Kidney tubule cell (primary cell): ENCODE data around the gene UMPS.
"Not testable (repeated sequence)": the region's sequence is repeated elsewhere in the genome, so short reads cannot be mapped to it uniquely, and the experiment has no call there.

Source experiments
- DNase-seq: peaks from one replicate; pipeline ENCODE4 v3.0.0-alpha.2; 2018; ENCODE audit warnings: low spot score

The UMPS gene

DNA sequence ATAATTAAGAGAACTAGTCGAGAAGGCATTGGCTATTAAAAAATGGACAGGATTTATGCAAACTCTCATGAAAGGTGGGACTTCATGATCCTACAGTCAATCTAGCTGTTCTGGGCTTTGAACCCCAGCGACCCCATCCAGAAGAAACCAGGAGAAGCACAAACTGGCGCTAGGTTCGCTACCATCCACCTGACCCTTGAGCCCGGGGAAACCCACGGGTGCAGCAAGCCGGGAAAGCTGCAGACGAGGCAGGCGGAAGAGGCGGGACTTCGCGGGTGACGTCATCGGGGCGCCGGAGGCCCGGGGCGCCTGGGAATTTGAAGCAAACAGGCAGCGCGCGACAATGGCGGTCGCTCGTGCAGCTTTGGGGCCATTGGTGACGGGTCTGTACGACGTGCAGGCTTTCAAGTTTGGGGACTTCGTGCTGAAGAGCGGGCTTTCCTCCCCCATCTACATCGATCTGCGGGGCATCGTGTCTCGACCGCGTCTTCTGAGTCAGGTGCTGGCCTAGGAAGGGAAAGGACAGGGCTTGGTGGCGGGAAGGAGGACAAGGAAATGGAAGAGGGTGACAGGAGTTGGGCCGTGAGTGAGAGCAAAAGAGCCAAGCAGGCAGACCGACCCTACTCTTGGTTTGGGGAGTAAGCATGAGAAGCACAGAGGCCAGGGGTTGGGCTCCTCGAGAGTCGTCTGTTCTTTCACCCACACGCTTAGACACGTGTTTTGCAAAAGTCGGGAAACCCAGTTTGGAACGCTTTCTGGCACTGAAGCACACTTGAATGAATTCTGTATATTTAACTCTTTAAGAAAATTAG is at the start of gene UMPS:
UMPS (plus strand) TSS at position 324 of the 812 bp plus-strand sequence; CDS start at position 344, 20 bp downstream.
- DNase-seq = peak; percentile 86

DNA sequence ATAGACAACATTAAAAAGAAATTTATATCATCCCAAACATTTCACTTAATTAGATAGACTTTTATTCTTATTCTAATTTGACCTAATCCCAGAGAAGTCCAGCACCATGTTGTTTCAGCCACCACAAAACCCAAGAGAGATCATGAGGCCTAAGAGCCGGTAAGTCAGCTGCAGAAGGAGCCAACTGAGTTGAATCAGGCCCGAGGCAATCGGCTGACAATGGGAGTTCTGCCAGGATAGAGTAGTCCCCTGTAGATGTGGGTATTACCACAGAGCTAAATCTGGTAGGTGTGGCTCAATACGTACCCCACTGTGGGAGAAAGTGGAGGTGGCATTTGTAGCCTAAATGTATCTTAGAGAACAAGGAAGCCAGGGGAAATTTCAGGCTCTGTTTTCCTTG is 49.7 kb upstream of the UMPS start:
- no peak for DNase-seq

DNA sequence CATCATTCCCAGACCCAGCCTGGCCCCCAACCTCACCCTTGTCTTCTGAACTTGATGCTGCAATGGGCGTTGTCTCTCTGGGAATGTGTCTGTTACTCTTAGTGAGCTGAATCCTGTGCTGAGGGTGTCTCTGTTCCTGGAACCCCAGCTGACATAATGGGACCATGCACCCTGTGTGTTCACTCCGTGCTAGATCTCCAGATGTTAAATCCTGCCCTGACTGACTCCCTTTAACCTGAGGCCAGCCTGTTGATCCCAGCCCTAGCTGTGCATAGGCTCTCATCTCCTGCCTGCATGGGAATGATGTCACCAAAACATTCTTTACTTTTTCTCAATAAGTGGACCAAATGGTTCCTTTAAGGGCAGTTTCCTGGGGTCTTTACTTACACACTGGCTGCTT is 48.0 kb upstream of the UMPS start:
- DNase-seq = no peak

DNA sequence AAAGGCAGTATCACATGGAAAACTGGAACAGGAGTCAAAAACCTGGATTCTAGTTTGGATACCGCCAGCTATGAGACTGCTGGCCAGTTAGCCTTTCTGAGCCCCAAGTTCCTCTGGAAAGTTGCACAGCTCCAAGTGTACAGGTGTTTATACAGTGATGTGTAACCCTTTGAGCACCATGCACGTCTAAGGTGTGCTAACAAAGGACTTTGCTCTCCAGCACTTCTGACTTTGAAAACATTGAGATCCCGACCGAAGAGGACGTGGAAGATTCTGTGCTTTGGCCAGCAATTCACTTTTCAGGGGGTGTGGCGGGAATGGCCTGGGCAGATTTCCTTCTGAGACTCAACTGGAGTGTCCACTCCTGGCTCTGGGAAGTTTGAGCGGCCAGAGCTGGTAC is 45.8 kb upstream of the UMPS start:
- no peak for DNase-seq

DNA sequence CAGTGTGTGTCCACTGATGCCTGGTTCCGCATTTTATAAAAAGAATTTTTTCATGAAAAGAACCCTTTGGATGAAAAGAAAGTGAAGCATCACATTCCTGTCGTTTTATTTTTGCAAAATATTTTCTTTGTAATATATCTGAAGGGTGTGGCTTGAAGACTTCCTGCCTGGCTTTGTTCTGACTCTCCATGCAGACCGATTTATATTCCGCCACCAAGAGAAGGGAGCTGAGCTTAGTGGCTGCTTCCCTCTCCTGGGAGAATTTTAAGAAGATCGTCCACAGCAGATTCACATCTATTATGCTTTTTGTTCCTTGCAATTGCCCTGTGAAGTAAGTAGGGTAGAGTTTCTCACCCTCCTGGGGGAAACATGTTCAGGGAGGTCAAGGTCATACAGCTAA is 45.2 kb upstream of the UMPS start:
- DNase-seq = no peak

DNA sequence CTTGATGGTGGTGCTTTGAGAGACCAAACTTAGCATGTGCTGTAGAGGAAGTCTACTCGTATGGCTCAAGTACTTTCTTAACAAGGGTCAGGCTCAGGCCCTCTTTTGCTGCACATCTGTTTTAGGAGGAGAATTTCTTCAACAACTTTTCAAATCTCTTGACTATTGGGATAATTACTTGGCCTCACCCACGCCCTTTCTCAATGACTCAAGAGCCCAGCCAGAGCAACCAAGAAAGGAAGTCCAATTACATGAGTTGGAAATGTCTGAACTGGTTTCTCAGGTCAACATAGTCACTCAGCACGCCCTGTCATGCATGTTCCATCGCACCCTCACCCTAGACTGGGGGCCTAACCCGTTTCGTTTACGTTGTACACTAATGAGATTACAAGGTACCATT is 44.8 kb upstream of the UMPS start:
- DNase-seq = no peak

DNA sequence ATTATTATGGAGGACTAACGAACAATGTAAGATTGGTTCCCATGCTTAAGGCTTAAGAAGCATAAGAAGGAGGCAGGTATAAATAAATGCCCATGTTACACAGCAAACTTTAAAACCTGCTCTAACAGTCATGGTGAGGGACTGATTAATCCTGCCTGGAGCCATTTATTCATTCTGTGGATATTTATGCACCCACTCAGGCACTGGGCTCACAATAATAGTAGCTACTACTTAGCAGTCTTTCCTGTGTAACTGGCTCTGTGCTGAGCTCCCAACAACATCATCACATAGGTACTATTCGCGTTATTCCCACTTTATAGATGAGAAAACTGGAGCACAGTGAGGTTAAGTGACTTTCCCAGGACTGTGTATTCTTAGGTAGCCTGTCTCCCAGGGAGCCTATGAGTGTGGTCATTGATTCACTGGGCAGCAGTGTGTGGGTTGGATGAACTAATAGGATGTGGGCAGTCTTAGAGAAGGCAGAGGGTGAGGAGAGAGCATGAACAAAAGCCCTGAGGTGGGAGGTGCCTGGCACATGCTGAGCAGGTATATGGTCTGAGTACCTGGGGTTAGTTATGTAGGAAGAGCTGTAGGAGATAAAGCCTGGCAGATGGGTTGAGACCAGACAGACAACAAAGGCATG is 44.1 kb upstream of the UMPS start:
- peak; percentile 71 for DNase-seq

DNA sequence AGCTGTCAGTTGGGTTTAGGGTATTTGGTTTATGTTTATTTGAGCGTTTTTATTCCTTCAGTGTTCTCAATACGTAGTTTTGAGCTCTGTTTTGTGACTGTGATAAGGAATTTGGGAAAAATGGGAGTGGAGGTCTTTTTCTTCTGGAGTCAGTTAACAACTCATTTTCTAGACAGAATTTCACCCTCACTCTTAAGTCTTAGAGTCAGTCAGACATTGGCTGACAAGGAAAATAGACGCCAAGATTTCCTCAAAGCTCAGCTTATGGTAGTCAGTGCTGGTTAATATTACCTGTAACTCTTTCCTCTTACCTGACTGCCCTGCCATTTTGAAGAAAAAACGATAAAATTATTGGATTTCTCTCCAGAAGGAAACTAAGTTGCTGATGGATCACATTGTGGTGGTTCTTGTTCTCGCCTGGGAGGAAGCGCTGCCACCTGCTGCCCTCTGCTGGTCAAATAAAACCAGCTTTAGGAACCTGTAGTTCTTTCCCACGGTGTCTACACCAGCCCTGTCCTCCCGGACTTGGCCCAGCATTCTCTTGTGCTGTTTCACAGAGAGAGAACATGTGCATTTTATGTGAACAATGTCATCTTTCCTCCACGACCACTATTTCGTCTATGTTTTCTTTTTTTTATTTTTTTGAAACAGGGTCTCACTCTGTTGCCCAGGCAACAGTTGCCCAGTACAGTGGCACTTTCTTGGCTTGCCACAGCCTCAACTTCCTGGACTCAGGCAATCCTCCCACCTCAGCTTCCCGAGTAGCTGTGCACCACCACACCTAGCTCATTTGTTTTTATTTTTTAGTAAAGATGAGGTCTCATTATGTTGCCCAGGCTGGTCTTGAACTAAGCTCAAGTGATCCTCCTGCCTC is 41.4 kb upstream of the UMPS start:
- peak; percentile 78 for DNase-seq

DNA sequence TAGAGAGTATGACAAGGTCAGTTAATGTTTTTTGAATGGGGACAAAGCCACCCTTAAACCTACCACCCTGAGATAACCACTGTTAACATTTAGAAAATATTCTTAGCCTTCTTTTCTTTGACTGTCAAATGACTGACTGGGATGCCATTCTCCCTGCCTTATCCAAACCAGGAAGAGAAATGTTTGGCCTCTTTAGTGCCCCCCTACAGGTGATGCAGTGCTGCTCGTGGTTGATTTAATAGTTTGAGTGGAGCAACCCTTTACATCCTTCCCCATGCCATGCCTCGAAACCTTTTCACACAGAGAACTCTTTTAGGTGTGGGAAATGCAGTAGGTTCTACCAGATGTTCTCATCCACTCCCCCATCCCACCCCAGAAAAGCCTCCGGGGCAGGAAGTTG is 38.7 kb upstream of the UMPS start:
- DNase-seq = no peak

DNA sequence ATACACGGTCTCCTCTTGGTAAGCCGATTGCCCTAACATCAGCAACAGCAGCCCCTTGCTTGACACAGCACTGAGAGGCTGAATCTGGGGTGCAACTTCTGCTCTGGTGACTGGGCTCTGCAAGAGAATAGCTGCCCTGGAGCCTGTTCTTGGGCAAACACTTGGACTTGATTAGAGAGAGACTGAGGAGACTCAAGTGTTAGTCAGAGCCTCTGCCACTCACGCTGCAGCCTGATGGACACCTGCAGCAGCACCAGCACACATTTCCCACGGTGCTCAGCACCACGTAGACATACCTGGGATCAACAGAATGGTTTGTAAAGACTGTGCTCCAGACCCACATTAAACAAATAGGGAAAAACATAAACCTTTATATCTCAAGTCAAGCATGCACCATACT is 35.8 kb upstream of the UMPS start:
- no peak for DNase-seq

DNA sequence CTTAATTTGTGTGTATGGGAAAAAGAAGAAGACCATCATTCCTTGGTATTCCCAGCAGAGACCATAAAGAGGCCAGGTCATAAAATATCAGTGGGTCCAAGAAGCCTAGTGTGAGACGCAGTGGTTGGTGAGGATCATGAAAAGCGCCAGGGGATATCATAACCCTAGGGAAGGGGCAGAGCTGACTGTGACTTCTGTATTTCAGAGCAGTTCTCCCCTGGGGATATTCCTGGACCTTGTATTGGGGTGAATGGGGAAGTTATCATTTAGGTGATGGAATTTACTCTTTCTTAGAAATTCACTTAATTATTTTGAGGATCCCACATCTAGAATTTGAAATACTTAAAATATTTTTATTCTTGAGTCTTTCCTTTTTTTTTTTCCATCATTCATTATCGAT is 34.9 kb upstream of the UMPS start:
- no peak for DNase-seq

DNA sequence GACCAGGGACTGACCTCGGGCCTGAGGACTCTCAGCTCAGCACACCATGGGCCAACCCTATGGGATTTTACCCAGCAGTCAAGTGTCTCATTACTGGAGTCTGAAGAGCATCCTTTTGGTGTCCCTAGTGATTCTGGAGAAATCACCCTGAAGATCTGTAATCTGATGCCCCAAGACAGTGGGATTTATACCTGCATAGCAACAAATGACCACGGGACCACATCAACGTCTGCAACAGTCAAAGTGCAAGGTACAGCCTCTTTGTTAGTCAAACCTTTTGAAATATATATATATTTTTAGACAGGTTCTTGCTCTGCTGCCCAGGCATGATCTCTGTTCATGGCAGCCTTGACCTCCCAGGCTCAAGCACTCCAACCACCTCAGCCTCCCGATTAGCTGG is 34.2 kb upstream of the UMPS start:
- DNase-seq = no peak

DNA sequence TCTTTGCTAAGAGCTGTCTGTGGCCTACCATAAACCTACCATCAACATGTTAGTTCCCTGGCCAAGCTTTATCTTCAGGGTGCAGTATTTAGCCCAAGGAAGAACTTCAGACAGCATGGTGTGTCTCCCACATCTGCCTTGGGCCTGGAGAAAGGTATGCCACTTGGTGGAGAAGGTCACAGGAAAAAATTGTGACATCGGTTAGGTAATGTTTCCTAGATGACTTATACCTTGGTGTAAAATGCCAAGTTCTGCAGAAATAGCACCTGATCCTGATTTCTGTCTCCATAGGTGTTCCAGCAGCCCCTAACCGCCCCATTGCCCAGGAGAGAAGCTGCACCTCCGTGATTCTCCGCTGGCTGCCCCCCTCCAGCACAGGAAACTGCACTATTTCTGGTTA is 33.0 kb upstream of the UMPS start:
- no peak for DNase-seq

DNA sequence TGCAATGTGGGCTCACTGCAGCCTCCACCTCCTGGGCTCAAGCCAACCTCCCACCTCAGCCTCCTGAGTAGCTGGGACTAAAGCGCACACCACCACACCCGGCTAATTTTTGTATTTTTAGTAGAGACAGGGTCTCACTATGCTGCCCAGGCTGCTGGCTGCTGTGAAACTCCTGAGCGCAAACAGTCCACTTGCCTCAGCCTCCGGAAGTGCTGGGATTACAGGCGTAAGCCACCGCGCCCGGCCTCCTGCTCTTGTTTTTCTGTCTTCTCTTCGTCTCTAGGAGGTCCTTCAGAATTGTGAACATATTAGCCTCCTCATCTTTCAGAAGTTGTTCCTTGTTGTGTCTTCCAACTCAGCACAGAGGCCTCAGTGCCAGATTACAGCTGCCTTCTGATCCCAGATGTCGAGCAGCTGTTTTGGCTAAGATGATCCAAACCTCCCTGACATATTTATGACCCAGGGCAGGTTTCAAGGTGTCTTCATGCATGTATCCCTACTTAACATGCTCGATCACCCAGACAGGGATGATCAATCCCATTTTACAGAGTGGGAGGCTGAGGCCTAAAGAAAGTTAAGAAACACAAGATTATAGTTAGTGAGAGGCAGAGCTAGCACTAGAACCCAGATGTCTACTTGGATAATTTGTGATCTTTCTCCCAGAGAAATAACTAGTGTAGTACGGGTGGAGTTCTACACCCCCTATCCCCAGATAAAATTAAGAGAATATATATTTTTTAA is 32.1 kb upstream of the UMPS start:
- DNase-seq = no peak

DNA sequence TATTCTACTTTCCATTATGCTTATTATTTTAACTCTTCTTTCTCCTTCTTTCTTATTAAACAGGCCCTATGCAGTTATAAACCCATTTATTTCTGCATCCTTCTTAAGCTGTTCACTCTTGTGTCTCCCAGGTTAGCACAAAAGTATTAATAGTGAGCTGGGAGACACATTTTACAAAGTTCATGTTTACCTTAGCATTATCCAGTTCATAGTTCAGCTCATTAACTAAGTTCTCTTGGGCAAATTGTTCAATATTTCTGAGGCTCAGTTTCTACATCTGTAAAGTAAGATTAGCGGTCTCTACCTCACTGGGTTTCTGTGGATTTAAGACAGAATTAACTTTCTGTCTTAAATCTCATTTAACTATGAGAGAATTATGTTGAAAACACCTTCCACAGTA is 31.2 kb upstream of the UMPS start:
- no peak for DNase-seq

DNA sequence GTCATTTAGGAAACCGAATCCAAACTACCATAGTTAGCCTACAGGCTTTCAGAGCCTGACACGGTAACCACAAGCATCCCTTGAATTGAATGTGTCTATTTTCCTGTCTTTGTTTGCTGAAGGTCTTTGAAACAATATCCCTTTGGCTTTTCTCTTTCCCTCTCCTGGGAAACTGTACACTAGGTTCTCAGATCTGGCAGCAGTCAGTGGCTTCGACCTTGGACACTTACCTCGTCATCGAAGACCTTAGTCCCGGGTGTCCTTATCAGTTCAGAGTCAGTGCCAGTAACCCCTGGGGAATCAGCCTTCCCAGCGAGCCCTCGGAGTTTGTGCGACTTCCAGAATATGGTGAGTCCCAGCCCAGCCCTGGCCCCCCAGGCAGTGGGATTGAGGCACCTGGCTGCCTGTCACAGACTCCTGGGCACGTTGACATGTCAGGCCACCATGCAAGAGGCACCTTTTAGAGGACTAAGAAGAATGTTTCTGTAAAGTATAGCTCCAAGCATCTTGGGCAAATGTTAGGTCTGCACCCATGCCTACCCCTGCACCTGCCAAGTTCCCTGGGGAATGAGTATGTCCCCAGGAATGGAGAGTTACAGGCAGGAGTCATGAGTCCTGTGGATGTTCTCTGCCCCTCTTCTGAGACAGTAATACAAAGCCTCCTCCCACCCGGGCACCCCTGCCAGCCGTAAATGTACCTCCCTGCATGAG is 30.4 kb upstream of the UMPS start:
- peak; percentile 11 for DNase-seq

DNA sequence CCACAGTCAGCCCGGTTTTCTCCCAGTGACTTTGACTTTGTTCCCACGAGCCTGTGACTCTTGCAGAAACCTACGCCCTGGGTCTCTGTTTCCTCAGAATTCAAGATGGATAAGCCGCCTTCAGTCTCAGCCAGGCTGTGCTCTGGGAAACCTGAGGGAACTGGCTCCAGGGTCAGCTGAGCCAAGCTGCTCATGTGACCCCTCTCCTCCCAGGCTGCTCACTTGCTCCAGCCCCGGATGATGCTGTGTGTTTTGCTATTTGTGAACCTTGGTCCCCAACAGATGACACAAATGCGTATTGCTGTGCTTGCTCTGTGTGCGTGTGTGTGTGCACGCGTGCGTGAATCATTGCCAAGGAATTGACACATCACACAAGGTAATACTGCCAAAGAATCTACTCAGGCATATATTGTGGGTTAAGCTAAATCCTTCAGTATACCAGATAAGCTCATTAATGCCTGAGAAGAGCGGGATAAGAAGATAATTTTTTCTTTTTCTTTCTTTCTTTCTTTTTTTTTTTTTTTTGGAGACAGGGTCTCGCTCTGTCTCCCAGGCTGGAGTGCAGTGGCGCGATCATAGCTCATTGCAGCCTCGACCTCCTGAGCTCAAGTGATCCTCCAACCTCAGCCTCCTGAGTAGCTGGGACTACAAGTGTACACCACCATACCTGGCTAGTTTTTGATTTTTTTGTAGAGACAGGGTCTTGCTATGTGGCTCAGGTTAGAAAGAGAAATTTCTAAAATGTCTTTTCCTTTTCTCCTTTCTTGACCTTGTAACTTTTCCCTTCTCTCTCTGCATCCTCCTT is 29.2 kb upstream of the UMPS start:
- peak; percentile 89 for DNase-seq

DNA sequence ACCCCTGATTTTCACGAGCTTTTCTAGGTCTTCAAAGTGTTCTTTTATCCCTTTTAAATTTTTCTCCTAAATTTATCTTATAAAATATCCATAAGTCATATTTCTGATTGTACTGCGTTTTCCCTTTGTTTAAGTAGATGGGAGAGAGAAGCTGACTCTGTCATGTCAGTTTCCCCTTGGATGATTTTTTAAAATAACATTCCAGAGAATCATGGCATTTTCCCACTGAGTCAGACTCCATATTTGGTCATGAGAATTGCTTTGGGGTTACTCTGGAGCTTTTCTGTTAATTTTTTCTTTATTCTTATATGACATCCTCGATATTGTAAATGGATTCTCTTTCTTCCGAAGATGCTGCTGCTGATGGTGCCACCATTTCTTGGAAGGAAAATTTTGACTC is 28.6 kb upstream of the UMPS start:
- DNase-seq = peak; percentile 74

DNA sequence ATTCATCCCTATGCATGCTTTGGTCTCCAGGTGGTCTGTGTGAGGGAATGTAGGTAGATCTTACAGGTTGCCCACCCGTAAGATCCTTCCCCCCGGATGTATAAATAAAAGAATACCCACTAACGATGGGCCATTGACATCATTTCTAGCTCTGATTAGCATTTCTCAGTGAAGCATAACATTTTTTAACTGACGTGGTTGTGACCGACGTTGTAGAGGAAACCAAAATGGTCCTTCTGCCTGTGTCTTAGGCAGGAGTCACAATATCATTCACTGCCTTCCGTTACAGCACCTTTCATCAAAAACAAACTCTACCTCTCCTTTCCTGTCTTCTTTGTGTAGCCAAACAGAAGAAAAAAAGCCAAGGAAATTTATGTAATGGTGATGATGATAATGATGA is 27.3 kb upstream of the UMPS start:
- DNase-seq = no peak

DNA sequence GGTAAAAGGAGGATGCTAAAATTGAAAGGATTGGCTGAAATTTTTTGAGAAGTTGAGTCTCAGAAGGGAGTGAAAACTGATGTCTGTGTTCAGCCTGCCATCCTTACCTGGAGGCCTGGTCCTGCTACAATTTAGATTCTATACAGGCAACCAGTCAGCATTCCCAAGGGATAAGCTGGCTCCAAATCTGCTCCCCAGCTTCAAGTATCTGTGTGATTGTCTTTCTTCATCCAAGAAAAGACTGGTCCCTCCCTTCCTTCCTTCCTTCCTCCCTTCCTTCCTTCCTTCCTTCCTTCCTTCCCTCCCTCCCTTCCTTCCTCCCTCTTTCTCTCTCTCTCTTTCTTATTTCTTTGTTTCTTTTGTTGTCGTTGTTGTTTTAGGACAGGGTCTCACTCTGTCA is 24.7 kb upstream of the UMPS start:
- no peak for DNase-seq

DNA sequence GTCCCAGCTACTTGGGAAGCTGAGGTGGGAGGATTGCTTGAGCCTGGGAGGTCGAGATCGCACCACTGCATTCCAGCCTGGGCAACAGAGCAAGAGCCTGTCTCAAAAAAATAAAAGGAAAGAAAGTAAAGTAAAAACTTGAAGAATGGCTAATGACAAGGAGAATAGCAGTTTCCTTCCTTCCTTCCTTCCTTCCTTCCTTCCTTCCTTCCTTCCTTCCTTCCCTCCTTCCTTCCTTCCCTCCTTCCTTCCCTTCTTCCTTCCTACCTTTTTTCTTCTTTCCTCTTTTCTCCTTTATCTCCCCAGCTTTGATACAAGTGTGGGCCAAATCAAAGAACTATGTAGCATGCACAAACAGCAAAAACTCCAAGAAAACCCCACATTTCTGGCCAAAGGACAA is 23.0 kb upstream of the UMPS start:
- DNase-seq = not testable (repeated sequence)
